Stimulated activated CD8-positive, alpha-beta memory T cell treated with anti-CD3 and anti-CD28 coated beads, Interleukin-15, amount 100 ng/mL, for 24 hours (primary cell): ENCODE measurements around the gene CD300LG.
"Not testable (repeated sequence)": the region's sequence is repeated elsewhere in the genome, so short reads cannot be mapped to it uniquely, and the experiment has no call there.

Experiments used
- DNase-seq: peaks from one replicate; pipeline ENCODE4 v3.0.0-alpha.2; 2020; ENCODE audit warnings: low read depth

Gene CD300LG

GRCh38 chr17:43825567-43825966, 21.4 kb upstream of the CD300LG start:
- DNase-seq, result no peak

- no peak for DNase-seq
Observed at GRCh38 chr17:43826206-43826605, 20.8 kb upstream of the CD300LG start.

- no peak for DNase-seq
Observed at GRCh38 chr17:43827596-43827995, 19.4 kb upstream of the CD300LG start.

GRCh38 chr17:43829738-43830137, 17.2 kb upstream of the CD300LG start:
- DNase-seq, result no peak

GRCh38 chr17:43830510-43831140, 16.4 kb upstream of the CD300LG start:
- DNase-seq, result no peak

- DNase-seq, result no peak
Observed at GRCh38 chr17:43831633-43832032, 15.3 kb upstream of the CD300LG start.

- no peak for DNase-seq
Observed at GRCh38 chr17:43832168-43832975, 14.6 kb upstream of the CD300LG start.

GRCh38 chr17:43832976-43833829, 13.8 kb upstream of the CD300LG start, which contains the start of gene MPP3:
MPP3 (minus strand) TSS chr17:43833146; CDS start chr17:43831906, 1,240 bp downstream.
- no peak for DNase-seq

- no peak for DNase-seq
Observed at GRCh38 chr17:43834106-43834505, 12.9 kb upstream of the CD300LG start.

- DNase-seq, result no peak
Observed at GRCh38 chr17:43839670-43840108, 7.3 kb upstream of the CD300LG start.

- no peak for DNase-seq
Observed at GRCh38 chr17:43840814-43841213, 6.2 kb upstream of the CD300LG start.

- no peak for DNase-seq
Observed at GRCh38 chr17:43841282-43841681, 5.7 kb upstream of the CD300LG start.

- not testable (repeated sequence) for DNase-seq
Observed at GRCh38 chr17:43842091-43842974, 4.6 kb upstream of the CD300LG start.

- DNase-seq, result no peak
Observed at GRCh38 chr17:43842975-43843325, 4.0 kb upstream of the CD300LG start.

- DNase-seq, result no peak
Observed at GRCh38 chr17:43844241-43844640, 2.7 kb upstream of the CD300LG start.

- DNase-seq, result no peak
Observed at GRCh38 chr17:43845766-43846165, 1.2 kb upstream of the CD300LG start.

GRCh38 chr17:43846221-43846712, 709 bp upstream of the CD300LG start:
- peak; percentile 72 for DNase-seq

- no peak for DNase-seq
Observed at GRCh38 chr17:43848601-43849000, 1.6 kb downstream of the CD300LG start.

GRCh38 chr17:43849116-43849515, 2.1 kb downstream of the CD300LG start:
- no peak for DNase-seq

GRCh38 chr17:43852571-43852970, 5.6 kb downstream of the CD300LG start:
- no peak for DNase-seq

- DNase-seq, result no peak
Observed at GRCh38 chr17:43853546-43853945, 6.6 kb downstream of the CD300LG start.
